ENCODE data around the gene C1orf115. TPM values are rescaled to one million over a fixed set of nuclear protein-coding genes. Genes with fewer than 3 reads are reported as not detected.
"Not testable (repeated sequence)": the region's sequence is repeated elsewhere in the genome, so short reads cannot be mapped to it uniquely, and the experiment has no call there.

Gene C1orf115
- total RNA-seq, 1 experiment from 2014 or later: 5.1 TPM

DNA sequence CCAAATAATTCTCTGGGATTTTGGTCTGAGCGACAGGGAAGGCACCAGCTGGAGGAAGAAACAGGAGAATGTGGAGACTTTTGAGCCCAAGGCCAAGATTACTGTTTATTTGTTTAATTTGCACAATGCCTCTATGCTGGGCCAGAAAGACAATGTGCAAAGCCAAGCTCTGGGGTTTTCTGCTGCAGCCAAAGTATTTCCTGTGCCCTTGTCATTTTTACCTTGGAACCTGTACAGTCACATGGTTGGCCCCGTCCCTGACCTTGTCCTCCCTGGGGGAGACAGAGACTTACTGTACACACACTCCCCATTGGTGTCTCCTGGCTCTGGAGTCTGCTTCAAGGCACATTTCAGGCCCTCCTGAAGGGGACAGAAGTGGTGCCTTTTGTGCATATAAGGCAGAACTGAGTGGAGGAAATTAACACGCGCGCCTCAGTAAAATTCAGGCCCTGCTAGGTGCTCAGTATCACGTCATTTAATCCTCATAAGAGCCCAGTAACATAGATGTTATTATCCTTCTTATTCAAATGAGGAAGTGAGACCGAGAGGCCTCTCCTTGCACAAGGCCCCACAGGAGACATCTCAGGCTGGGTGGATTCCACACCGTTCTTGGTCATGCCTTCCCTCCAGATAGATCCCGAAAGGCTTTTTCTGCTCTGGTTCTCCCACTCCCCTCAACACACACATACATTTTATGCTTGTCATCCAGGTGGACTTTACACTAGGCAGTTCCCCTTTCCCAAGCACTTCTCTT is 21.1 kb downstream of the C1orf115 start:
- CTCF ChIA-PET: no interaction called here

DNA sequence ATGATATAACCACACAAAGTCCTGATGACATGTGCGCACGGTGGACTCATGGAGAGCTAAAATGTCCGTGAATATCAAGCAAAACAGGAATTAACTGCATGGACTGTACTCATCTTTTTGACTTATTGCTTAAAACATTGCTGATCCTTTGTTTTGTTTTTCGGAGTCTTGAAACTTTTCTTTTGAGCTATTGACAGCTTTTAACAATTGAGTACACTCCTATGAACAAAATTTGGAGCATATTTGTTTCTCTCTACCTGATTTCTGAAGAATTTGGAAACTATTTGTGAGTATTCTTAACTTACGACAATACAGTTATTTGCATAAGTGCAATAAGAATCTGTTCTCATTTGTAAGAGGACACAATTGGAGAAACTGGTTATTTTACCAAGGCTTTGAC is 25.8 kb downstream of the C1orf115 start:
- H3K27ac Mint-ChIP-seq (ENCODE audit: unreplicated experiment); H3K4me3 Mint-ChIP-seq (ENCODE audit: low read depth, unreplicated experiment); DNase-seq; H3K9me3 Mint-ChIP-seq (ENCODE audit: low read depth, unreplicated experiment); H3K36me3 Mint-ChIP-seq (ENCODE audit: insufficient read depth, unreplicated experiment); BruUV-seq (replicated peaks); H3K4me1 Mint-ChIP-seq (ENCODE audit: low read depth, unreplicated experiment); intact Hi-C loops (cut with micrococcal nuclease; ENCODE audit: unreplicated experiment); CTCF ChIA-PET: not testable (repeated sequence)
- peaks cover 14% of the 10 kb centered on the region for H3K27me3 Mint-ChIP-seq (ENCODE audit: unreplicated experiment)

More for the DNA sequence above, 21.1 kb downstream of the C1orf115 start:
- Mint-ChIP-seq H3K27ac (ENCODE audit: unreplicated experiment) (no peak overlapping the region), H3K4me1 (ENCODE audit: low read depth, unreplicated experiment) (no peaks in the 10 kb centered on the region), H3K36me3 (ENCODE audit: insufficient read depth, unreplicated experiment) (no peaks in the 10 kb centered on the region), H3K4me3 (ENCODE audit: low read depth, unreplicated experiment) (no peak overlapping the region), H3K27me3 (ENCODE audit: unreplicated experiment) (no peaks in the 10 kb centered on the region), H3K9me3 (ENCODE audit: low read depth, unreplicated experiment) (no peaks in the 10 kb centered on the region)
- BruUV-seq (replicated peaks): no TSS peak
- no peak for DNase-seq
- TF ChIP-seq, protein P1, sequence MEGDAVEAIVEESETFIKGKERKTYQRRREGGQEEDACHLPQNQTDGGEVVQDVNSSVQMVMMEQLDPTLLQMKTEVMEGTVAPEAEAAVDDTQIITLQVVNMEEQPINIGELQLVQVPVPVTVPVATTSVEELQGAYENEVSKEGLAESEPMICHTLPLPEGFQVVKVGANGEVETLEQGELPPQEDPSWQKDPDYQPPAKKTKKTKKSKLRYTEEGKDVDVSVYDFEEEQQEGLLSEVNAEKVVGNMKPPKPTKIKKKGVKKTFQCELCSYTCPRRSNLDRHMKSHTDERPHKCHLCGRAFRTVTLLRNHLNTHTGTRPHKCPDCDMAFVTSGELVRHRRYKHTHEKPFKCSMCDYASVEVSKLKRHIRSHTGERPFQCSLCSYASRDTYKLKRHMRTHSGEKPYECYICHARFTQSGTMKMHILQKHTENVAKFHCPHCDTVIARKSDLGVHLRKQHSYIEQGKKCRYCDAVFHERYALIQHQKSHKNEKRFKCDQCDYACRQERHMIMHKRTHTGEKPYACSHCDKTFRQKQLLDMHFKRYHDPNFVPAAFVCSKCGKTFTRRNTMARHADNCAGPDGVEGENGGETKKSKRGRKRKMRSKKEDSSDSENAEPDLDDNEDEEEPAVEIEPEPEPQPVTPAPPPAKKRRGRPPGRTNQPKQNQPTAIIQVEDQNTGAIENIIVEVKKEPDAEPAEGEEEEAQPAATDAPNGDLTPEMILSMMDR (IDR thresholded peaks at IDR 0.05; ENCODE audit: unreplicated experiment): no peak
- intact Hi-C loops (cut with micrococcal nuclease; ENCODE audit: unreplicated experiment): no loop called here

DNA sequence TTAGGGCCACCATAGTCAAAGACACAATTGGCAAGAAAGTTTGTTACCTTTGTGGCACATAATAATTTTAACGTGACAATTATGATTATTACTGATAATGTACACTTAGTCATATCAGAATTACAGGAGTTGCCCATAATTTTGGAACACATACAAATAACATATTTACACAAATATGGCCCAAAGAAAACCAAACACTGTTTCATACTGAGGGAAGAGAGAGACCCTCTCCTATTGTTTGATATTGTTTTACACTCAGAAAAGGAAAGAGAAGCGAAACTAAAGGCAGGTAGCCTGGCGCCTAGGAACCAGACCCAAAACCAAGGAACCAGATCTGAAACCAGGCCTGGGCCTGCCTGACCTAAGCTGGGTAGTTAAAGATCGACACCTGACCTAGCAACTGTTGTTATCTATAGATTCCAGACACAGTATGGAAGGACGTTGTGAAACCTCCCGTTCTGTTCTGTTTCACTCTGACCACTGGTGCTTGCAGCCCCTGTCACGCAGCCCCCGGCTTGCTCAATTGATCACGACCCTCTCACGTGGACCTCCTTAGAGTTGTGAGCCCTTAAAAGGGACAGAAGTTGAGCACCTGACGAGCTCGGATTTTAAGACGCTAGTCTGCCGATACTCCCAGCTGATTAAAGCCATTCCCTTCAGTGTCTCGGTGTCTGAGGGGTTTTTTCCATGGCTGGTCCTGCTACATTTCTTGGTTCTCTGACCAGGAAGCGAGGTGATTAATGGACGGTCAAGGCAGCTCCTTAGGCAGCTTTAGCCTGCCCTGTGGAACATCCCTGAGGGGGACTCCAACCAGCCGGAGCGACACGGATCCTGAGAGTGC is 27.9 kb downstream of the C1orf115 start:
- intact Hi-C loops (cut with micrococcal nuclease; ENCODE audit: unreplicated experiment): no loop called here
- CTCF ChIA-PET: no interaction called here
- no peak overlapping the region for H3K27ac Mint-ChIP-seq (ENCODE audit: unreplicated experiment)

DNA sequence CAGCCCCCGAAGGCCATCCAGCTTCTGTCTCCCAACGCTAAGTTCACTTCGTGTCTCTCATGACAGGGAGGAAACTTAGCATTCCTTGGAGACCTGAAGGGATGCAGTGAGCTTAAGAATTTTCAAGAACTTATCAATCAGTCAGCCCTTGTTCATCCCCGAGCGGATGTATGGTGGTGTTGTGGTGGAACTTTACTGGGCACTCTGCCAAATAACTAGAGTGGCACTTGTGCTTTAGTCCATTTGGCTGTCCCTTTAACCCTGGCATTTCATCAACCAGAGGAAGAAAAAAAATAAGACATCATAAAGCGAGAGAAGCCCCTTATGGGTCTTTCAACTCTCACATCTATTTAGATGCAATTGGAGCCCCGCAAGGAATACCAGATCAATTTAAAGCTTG is 31.1 kb downstream of the C1orf115 start:
- H3K27me3 Mint-ChIP-seq (ENCODE audit: unreplicated experiment): peaks cover 16% of the 10 kb centered on the region
- H3K4me3 Mint-ChIP-seq (ENCODE audit: low read depth, unreplicated experiment); BruUV-seq (replicated peaks); intact Hi-C loops (cut with micrococcal nuclease; ENCODE audit: unreplicated experiment); H3K4me1 Mint-ChIP-seq (ENCODE audit: low read depth, unreplicated experiment); H3K27ac Mint-ChIP-seq (ENCODE audit: unreplicated experiment); CTCF ChIA-PET; H3K9me3 Mint-ChIP-seq (ENCODE audit: low read depth, unreplicated experiment); DNase-seq; H3K36me3 Mint-ChIP-seq (ENCODE audit: insufficient read depth, unreplicated experiment): not testable (repeated sequence)

More for the DNA sequence above, 27.9 kb downstream of the C1orf115 start:
- H3K36me3 Mint-ChIP-seq (ENCODE audit: insufficient read depth, unreplicated experiment): no peaks in the 10 kb centered on the region
- no peak for DNase-seq
- H3K27me3 Mint-ChIP-seq (ENCODE audit: unreplicated experiment): peaks cover 14% of the 10 kb centered on the region
- TF ChIP-seq, protein P1 (IDR thresholded peaks at IDR 0.05; ENCODE audit: unreplicated experiment): no peak
- no peak overlapping the region for H3K4me3 Mint-ChIP-seq (ENCODE audit: low read depth, unreplicated experiment)
- no TSS peak for BruUV-seq (replicated peaks)
- peaks cover 3% of the 10 kb centered on the region for H3K9me3 Mint-ChIP-seq (ENCODE audit: low read depth, unreplicated experiment)
- no peaks in the 10 kb centered on the region for H3K4me1 Mint-ChIP-seq (ENCODE audit: low read depth, unreplicated experiment)

DNA sequence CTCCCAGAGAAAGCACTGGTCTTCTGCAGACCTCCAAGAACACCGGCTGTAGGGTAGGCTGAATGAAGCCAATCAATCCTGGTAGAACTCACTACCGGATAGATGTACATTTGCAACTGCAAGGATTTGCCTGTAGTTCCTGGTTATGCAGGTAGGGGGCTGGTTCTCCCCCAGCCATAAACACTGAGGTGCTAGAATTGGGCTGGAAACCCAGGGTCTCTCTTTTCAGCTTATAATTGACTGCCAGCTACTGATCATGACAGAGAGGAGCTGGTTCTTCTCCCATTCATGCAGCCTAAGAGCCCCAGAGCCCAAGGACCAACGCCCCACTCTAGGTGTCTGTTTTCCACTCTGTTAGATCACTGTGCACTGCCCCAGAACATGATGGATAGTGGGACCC is 36.5 kb downstream of the C1orf115 start:
- no peaks in the 10 kb centered on the region for H3K36me3 Mint-ChIP-seq (ENCODE audit: insufficient read depth, unreplicated experiment)
- H3K27me3 Mint-ChIP-seq (ENCODE audit: unreplicated experiment): peaks cover 8% of the 10 kb centered on the region
- no peaks in the 10 kb centered on the region for H3K9me3 Mint-ChIP-seq (ENCODE audit: low read depth, unreplicated experiment)
- TF ChIP-seq, protein P1 (IDR thresholded peaks at IDR 0.05; ENCODE audit: unreplicated experiment): peak; percentile 38
- no TSS peak for BruUV-seq (replicated peaks)
- no peak overlapping the region for H3K27ac Mint-ChIP-seq (ENCODE audit: unreplicated experiment)
- H3K4me3 Mint-ChIP-seq (ENCODE audit: low read depth, unreplicated experiment): no peak overlapping the region
- no peak for DNase-seq
- CTCF ChIA-PET: no interaction called here
- H3K4me1 Mint-ChIP-seq (ENCODE audit: low read depth, unreplicated experiment): no peaks in the 10 kb centered on the region
- intact Hi-C loops (cut with micrococcal nuclease; ENCODE audit: unreplicated experiment): no loop called here

All from Calu3 (cell line).